Germinal center (tissue), 1 donor: ENCODE results near the gene FOXO3B.
"Not testable (repeated sequence)": the region's sequence is repeated elsewhere in the genome, so short reads cannot be mapped to it uniquely, and the experiment has no call there.

Experiments
- DNase-seq: peaks from one replicate; pipeline ENCODE4 v3.0.0; 2012; ENCODE audit warnings: mixed read lengths, low spot score

FOXO3B gene

DNA sequence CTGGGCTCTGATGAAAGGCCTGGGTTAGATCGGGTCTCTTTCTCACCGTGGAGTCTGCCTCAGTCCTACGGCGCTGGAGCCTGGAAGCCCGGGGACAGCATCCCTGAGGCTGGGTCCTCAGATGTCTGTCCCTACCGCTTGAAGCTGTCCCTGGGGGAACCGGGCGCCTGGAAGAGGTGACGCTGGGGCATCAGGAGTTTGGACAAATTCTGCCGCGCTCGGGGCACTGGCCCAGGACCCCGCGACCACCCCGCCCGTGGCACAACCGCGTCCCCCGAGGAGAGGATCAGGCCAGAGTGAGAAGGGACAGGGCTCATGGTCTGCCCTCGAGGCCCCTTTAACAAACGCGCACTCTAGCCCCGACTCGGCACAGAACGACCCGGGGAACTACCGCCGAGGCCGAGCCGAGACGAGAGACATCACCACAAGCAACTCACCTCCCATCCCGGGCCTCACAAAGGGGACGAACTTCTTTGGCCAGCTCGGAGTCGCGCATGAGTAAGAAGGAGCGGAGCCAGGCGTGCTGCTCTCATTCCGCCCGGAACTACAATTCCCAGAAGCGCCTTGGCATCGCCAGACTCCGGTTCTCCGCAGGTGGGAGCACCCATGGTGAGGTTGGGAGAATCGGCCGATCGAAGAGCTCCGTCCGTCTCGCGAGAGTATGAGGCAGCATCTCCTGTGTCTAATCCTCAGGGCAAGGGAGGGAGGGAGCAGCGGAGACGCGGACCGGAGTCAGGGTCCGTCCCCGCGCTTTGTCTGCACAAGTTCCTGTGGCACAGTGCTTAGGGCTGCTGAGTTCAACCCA lies at the start of gene FOXO3B:
TSS of gene FOXO3B (minus strand) at position 548 of the 805 bp plus-strand sequence. CDS start 663 bp downstream, outside the sequence.
- peak; percentile 67 for DNase-seq

DNA sequence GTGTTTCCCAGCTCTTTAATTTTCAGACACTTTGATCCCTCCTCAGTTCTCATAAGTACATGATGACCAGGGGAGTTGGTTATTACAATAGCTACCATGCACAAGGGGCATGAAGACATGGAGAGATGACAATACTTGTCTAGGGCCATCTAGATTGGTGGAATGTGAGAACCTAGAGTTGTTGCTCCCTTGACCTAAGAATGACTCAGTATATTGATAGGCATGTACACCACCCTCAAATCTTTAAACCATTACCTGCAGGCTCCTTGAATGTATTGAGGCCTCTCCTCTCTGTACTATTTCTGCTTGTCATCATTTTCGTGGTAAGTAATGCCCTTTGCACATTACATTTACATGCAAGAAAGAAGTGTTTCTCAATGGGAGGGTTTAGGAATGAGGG lies 41.4 kb upstream of the FOXO3B start:
- DNase-seq: not testable (repeated sequence)

DNA sequence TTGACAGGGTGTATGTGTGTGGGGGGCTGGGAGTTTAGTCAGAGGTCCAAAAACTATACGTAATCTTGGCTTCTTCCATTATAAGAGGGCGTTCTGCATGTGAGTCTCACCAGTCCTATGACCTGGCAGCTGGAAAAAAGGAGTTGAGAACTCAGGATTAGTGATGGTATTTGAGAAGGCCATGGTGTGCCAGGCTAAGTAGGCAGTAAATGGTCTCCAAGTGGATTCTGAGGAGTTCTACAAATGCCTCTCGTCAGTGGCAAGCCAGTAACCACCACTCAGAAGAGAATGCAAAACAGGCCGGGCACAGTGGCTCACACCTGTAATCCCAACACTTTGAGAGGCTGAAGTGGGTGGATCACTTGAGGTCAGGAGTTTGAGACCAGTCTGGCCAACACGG lies 40.5 kb upstream of the FOXO3B start:
- DNase-seq: not testable (repeated sequence)

DNA sequence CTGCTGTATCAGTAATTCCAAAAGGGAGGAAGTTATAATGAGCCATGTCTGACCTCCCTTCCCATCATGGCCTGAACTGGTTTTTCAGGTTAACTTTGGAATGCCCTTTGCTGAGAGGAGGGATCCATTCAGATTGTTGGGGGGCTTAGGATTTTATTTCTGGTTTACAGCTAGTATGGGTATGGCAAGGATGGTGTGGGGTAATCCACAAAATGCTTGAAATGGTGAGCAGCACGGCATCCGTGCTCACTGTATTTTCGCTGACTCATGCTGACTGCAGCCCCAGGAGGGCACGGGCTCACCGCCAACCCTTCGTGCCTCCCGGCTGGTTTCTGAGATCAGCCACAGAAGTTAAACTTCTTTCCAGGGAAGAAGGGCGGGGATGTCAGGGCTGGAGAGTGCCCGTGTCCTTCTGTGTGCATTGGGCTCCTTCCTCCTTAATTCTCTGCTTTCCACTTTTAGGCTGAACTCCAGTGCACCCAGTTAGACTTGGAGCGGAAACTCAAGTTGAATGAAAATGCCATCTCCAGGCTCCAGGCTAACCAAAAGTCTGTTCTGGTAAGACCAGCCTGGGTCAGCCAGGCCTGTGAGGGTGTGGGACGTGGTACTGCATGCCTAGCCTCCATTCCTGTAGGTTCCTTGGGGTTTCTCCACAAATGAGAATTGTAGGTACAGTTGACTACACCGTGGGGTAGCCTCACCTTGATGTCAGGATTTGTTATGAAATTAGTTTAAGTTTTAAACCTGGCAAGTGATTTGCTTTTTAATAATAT lies 39.8 kb upstream of the FOXO3B start:
- DNase-seq: not testable (repeated sequence)

DNA sequence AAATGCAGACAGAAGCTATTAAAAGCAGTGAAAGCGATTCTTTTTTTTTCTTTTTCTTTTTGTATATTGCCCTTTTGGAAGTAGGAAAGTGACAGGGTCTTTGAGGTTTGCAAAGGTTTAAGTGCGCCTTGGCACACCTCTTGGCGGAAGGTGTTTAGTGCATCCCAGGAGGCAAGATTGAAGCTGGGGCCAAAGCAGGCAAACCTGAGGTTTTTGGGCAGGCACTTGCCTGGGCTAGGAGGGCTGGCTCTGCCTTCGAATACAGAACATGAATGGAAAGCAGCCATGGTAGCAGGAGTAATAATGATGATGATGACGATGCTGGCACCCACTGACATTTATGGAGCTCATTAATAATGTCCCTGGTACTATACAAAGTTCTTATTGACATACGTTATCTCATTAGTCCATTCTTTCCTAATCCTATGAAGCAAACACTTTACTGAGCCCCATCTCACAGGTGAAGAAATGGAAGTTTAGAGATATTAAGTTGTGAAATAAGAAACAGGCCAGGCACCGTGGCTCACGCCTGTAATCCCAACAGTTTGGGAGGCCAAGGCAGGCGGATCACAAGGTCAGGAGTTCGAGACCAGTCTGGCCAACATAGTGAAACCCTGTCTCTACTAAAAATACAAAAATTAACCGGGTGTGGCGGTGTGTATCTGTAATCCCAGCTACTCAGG lies 37.5 kb upstream of the FOXO3B start:
- not testable (repeated sequence) for DNase-seq

DNA sequence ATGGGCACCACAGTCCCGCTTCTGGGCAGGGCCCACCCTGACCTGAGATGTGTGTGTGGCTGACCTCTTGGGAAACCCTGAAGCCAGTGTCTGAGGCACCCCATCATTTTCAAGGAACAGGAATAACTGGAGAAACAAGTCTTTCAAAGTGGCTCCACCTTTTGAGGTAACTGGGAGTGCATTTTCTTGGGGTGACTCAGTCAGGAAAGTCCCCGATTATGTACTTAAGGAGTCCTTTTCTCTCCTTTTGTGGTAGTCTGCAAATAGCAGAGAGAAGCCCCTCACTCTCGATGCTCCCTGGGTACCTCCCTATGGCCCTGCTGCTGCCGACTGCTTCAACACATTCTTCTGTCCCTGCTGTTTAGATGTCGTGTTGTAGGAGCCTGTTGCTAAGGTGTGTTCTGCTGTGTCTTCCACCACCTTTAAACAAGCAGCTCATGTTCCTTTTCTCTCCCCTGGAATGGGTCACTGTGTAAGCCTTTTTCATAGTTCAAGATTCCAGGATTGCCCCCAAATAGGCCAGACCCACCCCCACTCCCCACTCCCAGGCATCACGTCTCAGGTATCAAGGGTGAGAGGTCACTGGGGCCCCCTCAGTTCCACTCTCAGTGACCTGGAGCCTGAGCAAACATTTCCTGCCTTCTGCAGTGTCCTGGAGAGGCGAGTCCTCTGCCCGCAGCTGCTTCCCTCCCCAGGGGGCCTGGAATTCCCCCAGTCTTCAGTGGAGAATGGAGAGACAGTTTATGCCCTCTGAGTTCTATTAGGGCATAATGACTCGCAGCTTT lies 36.7 kb upstream of the FOXO3B start:
- DNase-seq: not testable (repeated sequence)

DNA sequence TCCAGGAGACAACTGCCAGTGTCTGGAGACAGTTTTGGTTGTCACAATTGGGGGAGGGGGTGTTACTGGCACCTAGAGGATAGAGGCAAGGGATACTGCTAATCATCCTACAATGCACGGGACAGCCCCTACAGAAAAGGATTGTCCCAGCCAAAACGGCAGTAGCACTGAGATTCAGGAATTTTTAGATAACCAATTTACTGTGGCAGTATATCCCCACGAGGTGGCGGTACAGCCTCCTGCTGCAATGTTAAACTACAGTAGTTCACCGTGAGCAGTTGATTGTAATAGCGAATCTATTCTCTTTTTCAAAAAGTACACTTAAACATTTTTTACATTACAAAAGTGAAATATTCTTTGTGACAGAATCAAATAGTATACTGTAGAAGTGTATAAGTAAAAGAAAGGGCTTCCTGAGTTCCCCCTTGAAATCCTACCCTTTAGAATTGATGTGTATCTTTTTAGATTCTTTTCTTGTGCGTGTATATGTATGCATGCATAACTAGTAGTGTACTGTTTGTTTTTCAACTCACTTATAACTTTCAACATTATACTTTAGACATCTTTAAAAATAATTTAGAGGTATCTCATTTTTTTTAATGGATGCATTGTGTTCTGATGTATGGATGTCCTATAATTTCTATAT lies 30.4 kb upstream of the FOXO3B start:
- not testable (repeated sequence) for DNase-seq

DNA sequence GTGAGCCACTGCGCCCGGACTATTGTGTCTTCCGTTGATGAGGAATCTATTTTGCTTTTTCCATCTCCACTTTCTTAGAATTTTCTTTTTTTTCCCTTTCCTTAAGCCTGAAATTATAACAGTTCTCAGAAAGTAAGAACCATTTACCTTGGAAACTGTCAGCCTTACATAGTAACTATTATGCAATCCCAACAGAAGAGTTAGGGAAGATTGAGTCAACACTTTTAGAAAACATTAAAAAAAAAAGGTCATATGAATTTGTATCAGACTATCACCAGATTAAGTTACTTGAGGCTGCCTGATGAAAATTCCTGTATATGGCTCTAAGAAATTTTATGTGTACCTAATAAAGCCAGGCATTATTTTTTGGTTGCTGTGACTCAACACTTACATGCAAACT lies 26.1 kb upstream of the FOXO3B start:
- DNase-seq: not testable (repeated sequence)

DNA sequence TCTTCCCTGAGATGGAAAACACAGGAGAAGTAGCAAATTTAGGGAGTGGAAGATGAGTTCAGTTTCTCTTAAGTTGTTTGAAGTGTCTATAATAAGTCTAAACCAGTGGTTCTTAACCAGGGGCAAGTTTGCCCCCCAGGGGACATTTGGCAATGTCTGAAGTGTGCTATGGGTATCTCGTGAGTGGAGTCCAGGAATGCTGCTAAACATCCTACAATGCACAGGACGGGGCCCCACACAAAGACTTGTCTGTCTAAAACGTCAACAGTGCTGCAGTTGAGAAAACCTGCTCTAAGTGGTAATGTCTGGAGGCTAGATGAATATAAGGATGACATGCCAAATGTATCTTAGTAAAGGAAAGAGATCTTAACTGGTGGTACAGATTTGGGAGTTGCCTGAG lies 23.8 kb upstream of the FOXO3B start:
- not testable (repeated sequence) for DNase-seq

DNA sequence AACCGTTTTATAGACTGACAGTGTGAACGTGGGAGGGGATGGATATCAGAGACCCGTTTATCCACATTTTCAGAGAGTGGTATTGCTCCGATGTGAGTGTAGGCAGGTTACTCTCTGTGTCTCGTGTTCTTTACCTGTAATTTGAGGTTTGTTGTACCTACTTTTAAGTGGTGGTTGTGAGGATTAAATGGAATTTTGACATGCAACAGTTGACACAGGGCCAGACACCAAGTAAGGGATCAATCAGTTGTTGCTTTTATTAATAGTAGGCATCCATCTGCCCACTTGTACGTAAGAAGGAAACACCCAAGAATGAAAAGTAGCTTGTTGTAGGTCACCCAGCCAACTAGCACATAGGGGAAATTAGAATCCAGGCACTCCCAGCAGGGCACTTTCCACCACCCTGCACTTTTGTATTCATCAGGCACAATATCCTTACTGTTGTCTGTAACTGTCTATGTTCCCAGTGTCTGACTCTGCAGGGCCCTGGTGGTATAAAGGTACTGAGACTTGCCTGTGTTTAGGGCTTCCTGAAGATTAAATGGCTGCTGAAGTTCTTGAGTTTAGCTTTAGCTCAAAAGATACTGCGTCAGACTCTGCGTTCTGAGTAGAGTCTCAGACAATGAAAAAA lies 16.5 kb upstream of the FOXO3B start:
- peak; percentile 2 for DNase-seq

DNA sequence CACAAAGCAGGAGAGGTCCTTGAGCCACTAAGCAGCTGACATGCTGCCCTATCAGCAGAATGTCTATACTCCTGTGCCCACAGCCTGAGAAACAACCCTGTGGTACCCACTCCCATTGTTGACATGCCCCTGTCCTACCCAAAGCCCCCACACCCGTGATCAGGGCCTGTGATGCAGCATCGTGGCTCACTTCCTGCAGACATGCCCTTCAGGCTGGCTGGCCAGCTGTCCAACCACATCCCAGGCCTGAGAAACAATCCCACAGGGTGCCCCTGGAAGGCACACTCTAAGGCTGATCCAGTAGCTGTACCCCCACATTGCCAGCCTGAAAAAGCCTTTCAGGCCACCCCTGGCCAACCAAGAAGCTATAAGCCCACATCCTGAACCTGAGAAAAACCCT lies 13.0 kb upstream of the FOXO3B start:
- DNase-seq: not testable (repeated sequence)

DNA sequence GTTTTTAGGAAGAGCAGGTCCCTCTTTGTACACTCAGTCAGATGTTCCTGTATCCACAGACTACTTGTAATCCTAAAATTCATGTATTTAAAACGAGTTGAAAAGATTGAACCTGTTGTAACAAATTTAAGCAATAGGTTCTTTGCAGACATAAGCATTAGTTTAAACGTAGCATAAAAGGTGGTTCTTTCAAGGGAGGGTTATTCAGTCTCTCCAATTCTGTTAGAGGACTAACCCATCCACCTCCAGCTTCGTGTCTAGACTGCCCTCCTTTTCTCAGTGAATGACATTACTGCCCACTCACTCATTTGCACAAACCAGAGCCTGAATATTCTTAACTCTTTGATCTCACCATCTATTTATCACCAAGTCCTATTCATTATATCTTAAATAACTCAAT lies 554 bp upstream of the FOXO3B start:
- not testable (repeated sequence) for DNase-seq

DNA sequence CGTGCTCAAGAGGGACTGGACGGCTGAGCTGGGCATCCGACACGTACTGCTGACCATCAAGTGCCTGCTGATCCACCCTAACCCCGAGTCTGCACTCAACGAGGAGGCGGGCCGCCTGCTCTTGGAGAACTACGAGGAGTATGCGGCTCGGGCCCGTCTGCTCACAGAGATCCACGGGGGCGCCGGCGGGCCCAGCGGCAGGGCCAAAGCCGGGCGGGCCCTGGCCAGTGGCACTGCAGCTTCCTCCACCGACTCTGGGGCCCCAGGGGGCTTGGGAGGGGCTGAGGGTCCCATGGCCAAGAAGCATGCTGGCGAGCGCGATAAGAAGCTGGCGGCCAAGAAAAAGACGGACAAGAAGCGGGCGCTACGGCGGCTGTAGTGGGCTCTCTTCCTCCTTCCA lies 4.7 kb downstream of the FOXO3B start:
- DNase-seq: not testable (repeated sequence)

DNA sequence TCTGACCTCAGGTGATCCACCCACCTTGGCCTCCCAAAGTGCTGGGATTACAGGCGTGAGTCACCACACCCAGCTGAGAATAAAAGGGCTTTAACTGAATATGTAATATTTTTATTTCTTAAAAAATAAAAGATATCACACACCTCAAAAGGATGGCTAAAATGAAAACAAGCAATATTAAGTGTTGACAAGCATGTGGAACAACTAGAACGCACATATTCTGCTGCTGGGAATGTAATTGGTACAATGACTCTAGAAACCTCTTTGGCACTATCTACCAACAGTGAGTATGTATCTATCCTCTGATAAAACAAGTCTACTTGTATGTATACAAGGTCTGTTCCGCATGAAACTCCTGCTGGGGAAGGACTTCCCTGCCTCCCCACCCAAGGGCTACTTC lies 5.2 kb downstream of the FOXO3B start:
- DNase-seq: not testable (repeated sequence)

DNA sequence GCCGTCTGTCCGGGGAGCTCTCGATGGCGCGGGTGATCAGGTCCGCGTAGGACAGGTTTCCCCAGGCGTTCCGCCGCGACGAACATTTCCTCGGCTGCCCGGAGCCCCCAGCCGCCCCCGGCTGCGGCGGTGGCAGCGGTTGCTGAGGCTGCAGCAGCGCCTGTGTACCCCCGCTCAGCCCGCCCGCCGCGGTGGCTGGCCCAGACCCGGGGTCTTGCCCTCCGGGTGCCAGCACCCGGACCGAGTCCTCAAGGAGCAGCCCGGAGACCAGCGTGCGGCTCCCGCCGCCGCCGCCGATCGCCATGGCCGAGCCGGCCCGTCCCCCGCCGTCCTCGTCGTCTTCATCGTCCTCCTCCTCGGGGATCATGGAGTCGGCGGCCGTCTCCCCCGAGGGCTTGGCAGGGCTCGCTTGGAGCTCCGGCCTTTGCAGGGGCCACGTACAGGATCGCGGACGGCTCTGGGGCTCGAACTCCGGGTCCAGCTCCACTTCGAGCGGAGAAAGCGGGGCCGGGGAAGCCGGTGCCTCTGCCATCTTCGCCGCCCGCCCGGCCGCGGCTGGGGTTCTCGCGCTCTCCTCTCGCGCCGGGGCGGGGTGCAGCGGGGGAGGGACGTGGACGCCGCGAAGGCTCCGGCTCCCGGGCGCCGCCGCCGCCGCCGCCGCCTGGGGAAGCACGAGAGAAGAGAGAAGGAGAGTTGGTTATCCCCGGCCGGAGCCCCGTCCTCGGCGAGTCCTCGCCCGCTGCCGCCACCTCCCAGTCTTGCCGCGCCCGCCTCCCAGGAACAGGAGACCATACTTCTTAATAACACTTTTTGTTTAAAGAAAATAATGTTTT lies 9.5 kb downstream of the FOXO3B start:
- DNase-seq: not testable (repeated sequence)

DNA sequence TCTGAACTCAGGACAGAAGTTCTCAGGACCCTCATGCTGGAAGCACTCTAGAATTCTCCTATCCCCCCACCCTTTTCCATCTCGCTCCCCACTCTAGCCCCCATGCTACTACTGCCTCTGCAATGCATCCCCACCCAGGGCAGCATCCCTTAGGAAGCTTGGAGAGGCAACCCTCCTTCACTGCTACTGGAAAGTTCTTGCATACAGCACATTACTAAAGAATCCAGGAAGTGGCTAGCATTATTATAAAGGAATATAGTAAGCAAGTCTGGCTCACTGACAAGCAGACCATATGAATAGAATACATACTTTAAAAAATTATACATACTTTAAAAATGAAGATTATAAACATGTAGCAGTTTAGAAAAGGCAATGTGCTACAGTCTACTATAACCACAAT lies 13.5 kb downstream of the FOXO3B start:
- not testable (repeated sequence) for DNase-seq

DNA sequence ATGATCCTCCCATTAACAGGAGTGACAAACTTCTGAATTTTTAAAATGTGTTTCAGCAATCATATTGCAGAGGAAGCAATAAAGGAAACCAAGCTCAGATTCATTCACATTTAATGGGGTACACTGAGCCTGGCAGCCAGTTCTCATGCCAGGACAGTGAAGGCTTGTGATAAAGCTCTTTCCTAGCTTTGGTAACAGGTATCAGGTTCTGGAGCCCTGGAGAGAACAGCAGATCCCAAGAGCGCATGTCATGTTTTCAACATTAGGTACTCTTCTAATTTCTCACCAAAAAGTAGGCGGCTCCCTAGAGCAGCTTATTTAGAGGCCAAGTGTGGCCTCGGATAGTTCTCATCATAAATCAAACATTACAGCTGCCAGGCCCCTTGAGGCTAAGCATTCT lies 14.6 kb downstream of the FOXO3B start:
- not testable (repeated sequence) for DNase-seq

DNA sequence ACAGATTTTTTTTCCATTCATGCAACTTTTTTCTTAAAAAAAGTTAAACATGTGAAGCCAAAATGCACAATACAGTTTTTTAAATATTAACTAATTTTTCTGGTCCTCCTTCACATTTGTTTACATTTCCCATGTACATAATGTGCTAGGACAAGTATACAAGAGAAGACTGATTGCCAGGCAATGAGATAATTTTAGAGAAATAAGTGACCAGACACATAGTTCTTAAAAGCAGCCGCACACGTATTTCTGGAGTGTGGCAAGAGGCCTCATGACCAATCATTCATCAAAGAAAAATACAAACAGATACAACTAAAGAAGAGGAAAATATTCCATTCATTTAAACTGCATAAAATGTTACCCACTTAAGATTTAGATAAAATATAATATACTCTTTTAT lies 15.8 kb downstream of the FOXO3B start:
- not testable (repeated sequence) for DNase-seq

DNA sequence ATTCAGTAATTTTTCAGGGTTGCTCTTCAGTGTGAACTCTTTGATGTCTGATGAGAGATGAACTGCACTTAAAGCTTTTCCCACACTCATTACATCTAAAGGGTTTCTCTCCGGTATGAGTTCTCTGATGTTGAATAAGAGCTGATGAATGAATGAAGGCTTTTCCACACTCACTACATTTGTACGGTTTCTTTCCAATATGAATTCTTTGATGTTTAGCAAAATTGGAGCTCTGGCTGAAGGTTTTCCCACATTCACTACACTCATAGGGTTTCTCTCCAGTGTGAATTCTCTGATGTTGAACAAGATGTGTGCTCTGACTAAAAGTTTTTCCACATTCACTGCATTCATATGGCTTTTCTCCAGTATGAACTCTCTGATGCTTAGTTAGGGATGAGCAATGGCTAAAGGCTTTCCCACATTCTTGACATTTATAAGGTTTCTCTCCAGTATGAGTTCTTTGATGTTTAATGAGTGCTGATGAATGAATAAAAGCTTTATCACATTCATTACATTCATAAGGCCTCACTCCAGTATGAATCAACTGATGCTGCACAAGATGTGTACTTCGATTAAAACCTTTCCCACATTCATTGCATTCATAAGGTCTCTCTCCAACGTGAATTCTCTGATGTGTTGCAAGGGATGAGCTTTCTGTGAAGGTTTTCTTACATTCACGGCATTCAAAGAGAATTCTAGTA lies 20.0 kb downstream of the FOXO3B start:
- not testable (repeated sequence) for DNase-seq
